SJSA1 (cell line): ENCODE measurements around the gene ARHGAP26. TPM values are rescaled to one million over a fixed set of nuclear protein-coding genes. Genes with fewer than 3 reads are reported as not detected.
A peak's percentile ranks its signal among the peaks of the same experiment; 100 is the strongest.

Source experiments
- DNase-seq, 2 experiments: peaks; one replicate each; pipeline ENCODE4 v3.0.0-alpha.2; 2015 to 2020; ENCODE audit warnings: low spot score in 2 of 2, low read depth in 1 of 2
- H3K27ac ChIP-seq: fragments of 250-450 bp; sonication (Bioruptor Pico); 2 replicates; pipeline ENCODE4 v1.5.1; 2020; ENCODE audit warnings: mild to moderate bottlenecking, moderate library complexity
- H3K27me3 ChIP-seq: fragments of 250-450 bp; sonication (Bioruptor Pico); replicated peaks from 2 replicates; pipeline ENCODE4 v1.5.1; 2020; ENCODE audit warnings: mild to moderate bottlenecking, moderate library complexity
- H3K36me3 ChIP-seq: fragments of 250-450 bp; sonication (Bioruptor Pico); 2 replicates; pipeline ENCODE4 v1.5.1; 2020; ENCODE audit warnings: mild to moderate bottlenecking
- H3K4me1 ChIP-seq: fragments of 250-450 bp; sonication (Bioruptor Pico); replicated peaks from 2 replicates; pipeline ENCODE4 v1.6.1; 2021; ENCODE audit warnings: mild to moderate bottlenecking
- H3K4me3 ChIP-seq: fragments of 250-450 bp; sonication (Bioruptor Pico); 2 replicates; pipeline ENCODE4 v1.5.1; 2020; ENCODE audit warnings: mild to moderate bottlenecking
- H3K9me3 ChIP-seq: fragments of 250-450 bp; sonication (Bioruptor Pico); replicated peaks from 2 replicates; pipeline ENCODE4 v1.5.1; 2020; ENCODE audit warnings: mild to moderate bottlenecking
- total RNA-seq: library from RNA; depleted of rRNA; stranded (reverse); fragments of >200 nt; shearing (Covaris generic); gene quantifications from 2 replicates; pipeline ENCODE4 v1.2.3, GENCODE V29; 2014

Gene ARHGAP26
- total RNA-seq, 1 experiment from 2014 or later, result 10.2 TPM

GRCh38 chr5:143209881-143210395, 439.8 kb downstream of the ARHGAP26 start:
- Histone ChIP-seq H3K4me3 (no peak overlapping the region), H3K4me1 (peaks cover 31% of the 10 kb centered on the region), H3K9me3 (no peaks in the 10 kb centered on the region), H3K27me3 (no peaks in the 10 kb centered on the region), H3K36me3 (no peaks in the 10 kb centered on the region), H3K27ac (no peak overlapping the region)
- DNase-seq, result no peak

GRCh38 chr5:143210576-143210975, 440.4 kb downstream of the ARHGAP26 start:
- Histone ChIP-seq H3K36me3 (no peaks in the 10 kb centered on the region), H3K4me1 (peaks cover 25% of the 10 kb centered on the region), H3K27me3 (no peaks in the 10 kb centered on the region), H3K9me3 (no peaks in the 10 kb centered on the region), H3K27ac (no peak overlapping the region), H3K4me3 (no peak overlapping the region)
- DNase-seq, result no peak

GRCh38 chr5:143212261-143212660, 442.1 kb downstream of the ARHGAP26 start:
- DNase-seq, result no peak
- H3K4me1 ChIP-seq, result peaks cover 13% of the 10 kb centered on the region

GRCh38 chr5:143213231-143213850, 443.2 kb downstream of the ARHGAP26 start:
- Histone ChIP-seq H3K27ac (peak overlapping the region; percentile 10), H3K4me3 (no peak overlapping the region), H3K36me3 (0 out of 2 replicates have a peak, but pooled peaks cover 4% of the 10 kb centered on the region), H3K27me3 (no peaks in the 10 kb centered on the region), H3K4me1 (peaks cover 13% of the 10 kb centered on the region), H3K9me3 (no peaks in the 10 kb centered on the region)
- DNase-seq, result peak in 1 of 2 experiments; percentile 41

More at GRCh38 chr5:143212261-143212660, 442.1 kb downstream of the ARHGAP26 start:
- Histone ChIP-seq H3K4me3 (no peak overlapping the region), H3K27me3 (no peaks in the 10 kb centered on the region), H3K36me3 (0 out of 2 replicates have a peak, but pooled peaks cover 4% of the 10 kb centered on the region), H3K9me3 (no peaks in the 10 kb centered on the region), H3K27ac (no peak overlapping the region)

- H3K4me3 ChIP-seq, result no peak overlapping the region
- no peaks in the 10 kb centered on the region for H3K27me3 ChIP-seq
- H3K27ac ChIP-seq, result peak overlapping the region; percentile 10
- peak in 1 of 2 experiments; percentile 57 for DNase-seq
- peaks cover 13% of the 10 kb centered on the region for H3K4me1 ChIP-seq
- H3K36me3 ChIP-seq, result 0 out of 2 replicates have a peak, but pooled peaks cover 4% of the 10 kb centered on the region
- H3K9me3 ChIP-seq, result no peaks in the 10 kb centered on the region
These were observed 443.7 kb downstream of the ARHGAP26 start for GRCh38 chr5:143213851-143214363.

GRCh38 chr5:143214458-143214857, 444.3 kb downstream of the ARHGAP26 start:
- Histone ChIP-seq H3K27ac (peak overlapping the region; percentile 10), H3K4me1 (peaks cover 13% of the 10 kb centered on the region), H3K9me3 (no peaks in the 10 kb centered on the region), H3K27me3 (no peaks in the 10 kb centered on the region), H3K36me3 (0 out of 2 replicates have a peak, but pooled peaks cover 4% of the 10 kb centered on the region), H3K4me3 (no peak overlapping the region)
- no peak for DNase-seq

GRCh38 chr5:143214890-143215289, 444.7 kb downstream of the ARHGAP26 start:
- no peaks in the 10 kb centered on the region for H3K27me3 ChIP-seq
- H3K27ac ChIP-seq, result no peak overlapping the region
- no peak overlapping the region for H3K4me3 ChIP-seq
- 0 out of 2 replicates have a peak, but pooled peaks cover 4% of the 10 kb centered on the region for H3K36me3 ChIP-seq
- DNase-seq, result no peak
- H3K9me3 ChIP-seq, result no peaks in the 10 kb centered on the region
- peaks cover 13% of the 10 kb centered on the region for H3K4me1 ChIP-seq

- Histone ChIP-seq H3K27me3 (no peaks in the 10 kb centered on the region), H3K4me1 (peaks cover 13% of the 10 kb centered on the region), H3K36me3 (0 out of 2 replicates have a peak, but pooled peaks cover 4% of the 10 kb centered on the region), H3K27ac (no peak overlapping the region), H3K4me3 (no peak overlapping the region), H3K9me3 (no peaks in the 10 kb centered on the region)
- DNase-seq, result no peak
These were observed 445.5 kb downstream of the ARHGAP26 start for GRCh38 chr5:143215690-143216089.

GRCh38 chr5:143216211-143216610, 446.0 kb downstream of the ARHGAP26 start:
- Histone ChIP-seq H3K9me3 (no peaks in the 10 kb centered on the region), H3K27me3 (no peaks in the 10 kb centered on the region), H3K4me1 (peaks cover 13% of the 10 kb centered on the region), H3K36me3 (0 out of 2 replicates have a peak, but pooled peaks cover 4% of the 10 kb centered on the region), H3K4me3 (no peak overlapping the region), H3K27ac (no peak overlapping the region)
- DNase-seq, result no peak

- no peak for DNase-seq
- peaks cover 13% of the 10 kb centered on the region for H3K4me1 ChIP-seq
- H3K27ac ChIP-seq, result no peak overlapping the region
- peaks cover 4% of the 10 kb centered on the region; the same call in 1 of the 2 replicates for H3K36me3 ChIP-seq
- no peaks in the 10 kb centered on the region for H3K27me3 ChIP-seq
- H3K4me3 ChIP-seq, result no peak overlapping the region
- no peaks in the 10 kb centered on the region for H3K9me3 ChIP-seq
These were observed 447.1 kb downstream of the ARHGAP26 start for GRCh38 chr5:143217065-143217803.

GRCh38 chr5:143217804-143218160, 447.6 kb downstream of the ARHGAP26 start:
- Histone ChIP-seq H3K4me1 (peaks cover 13% of the 10 kb centered on the region), H3K27ac (no peak overlapping the region), H3K36me3 (peaks cover 4% of the 10 kb centered on the region; the same call in 1 of the 2 replicates), H3K9me3 (no peaks in the 10 kb centered on the region), H3K27me3 (no peaks in the 10 kb centered on the region), H3K4me3 (no peak overlapping the region)
- DNase-seq, result no peak

- H3K9me3 ChIP-seq, result no peaks in the 10 kb centered on the region
- DNase-seq, result no peak
- H3K27me3 ChIP-seq, result no peaks in the 10 kb centered on the region
- H3K4me3 ChIP-seq, result no peak overlapping the region
- H3K27ac ChIP-seq, result no peak overlapping the region
- peaks cover 4% of the 10 kb centered on the region; the same call in 1 of the 2 replicates for H3K36me3 ChIP-seq
- peaks cover 6% of the 10 kb centered on the region for H3K4me1 ChIP-seq
These were observed 448.5 kb downstream of the ARHGAP26 start for GRCh38 chr5:143218517-143219170.

- no peak for DNase-seq
- no peaks in the 10 kb centered on the region for H3K27me3 ChIP-seq
- peaks cover 4% of the 10 kb centered on the region; the same call in 1 of the 2 replicates for H3K36me3 ChIP-seq
- H3K27ac ChIP-seq, result no peak overlapping the region
- H3K9me3 ChIP-seq, result no peaks in the 10 kb centered on the region
- no peak overlapping the region for H3K4me3 ChIP-seq
- H3K4me1 ChIP-seq, result no peaks in the 10 kb centered on the region
These were observed 449.5 kb downstream of the ARHGAP26 start for GRCh38 chr5:143219696-143220095.
